Measurements from ENCODE around the gene NCOA3.
"Not testable (repeated sequence)": the region's sequence is repeated elsewhere in the genome, so short reads cannot be mapped to it uniquely, and the experiment has no call there.

The NCOA3 gene

DNA sequence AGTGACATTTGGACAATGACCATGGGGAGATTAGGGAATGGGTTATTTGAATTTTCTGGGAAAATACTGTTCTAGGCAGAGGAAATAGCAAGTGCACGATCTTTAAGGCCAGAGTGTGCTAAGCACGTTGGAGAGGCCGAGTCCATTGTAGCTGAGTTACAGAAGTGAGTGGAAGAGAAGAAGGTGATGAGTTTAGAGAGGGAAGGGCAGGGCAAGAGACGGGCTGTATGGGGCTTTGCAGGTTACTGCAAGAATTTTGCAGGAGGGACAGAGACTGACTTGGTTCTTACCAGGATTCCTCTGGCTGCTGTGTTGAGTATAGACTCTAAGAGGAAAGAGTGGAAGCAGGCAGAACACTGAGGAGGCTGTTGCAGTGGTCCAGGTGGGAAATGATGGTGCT lies 1.1 kb upstream of the NCOA3 start:
- in situ Hi-C loops (cut with HindIII; ENCODE audit: low sequenced_read_pairs), result no loop called here

DNA sequence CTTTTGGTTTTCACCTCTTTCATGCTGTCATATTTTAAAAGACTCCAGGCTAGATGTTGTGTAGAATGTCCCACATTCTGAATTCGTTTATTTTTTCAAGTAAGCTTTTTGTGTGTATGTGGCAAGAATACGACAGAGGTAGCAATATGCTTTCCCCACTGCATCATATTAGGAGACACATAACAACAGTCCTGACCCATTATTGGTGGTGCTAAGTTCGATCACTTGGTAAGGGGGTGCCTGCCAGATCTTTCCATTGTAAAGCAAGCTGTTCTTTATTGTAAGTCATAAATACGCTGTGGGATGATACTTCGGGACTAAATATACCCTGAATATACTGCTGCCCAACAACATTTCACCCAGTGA lies 588 bp upstream of the NCOA3 start:
- in situ Hi-C loops (cut with HindIII; ENCODE audit: low sequenced_read_pairs), result no loop called here

DNA sequence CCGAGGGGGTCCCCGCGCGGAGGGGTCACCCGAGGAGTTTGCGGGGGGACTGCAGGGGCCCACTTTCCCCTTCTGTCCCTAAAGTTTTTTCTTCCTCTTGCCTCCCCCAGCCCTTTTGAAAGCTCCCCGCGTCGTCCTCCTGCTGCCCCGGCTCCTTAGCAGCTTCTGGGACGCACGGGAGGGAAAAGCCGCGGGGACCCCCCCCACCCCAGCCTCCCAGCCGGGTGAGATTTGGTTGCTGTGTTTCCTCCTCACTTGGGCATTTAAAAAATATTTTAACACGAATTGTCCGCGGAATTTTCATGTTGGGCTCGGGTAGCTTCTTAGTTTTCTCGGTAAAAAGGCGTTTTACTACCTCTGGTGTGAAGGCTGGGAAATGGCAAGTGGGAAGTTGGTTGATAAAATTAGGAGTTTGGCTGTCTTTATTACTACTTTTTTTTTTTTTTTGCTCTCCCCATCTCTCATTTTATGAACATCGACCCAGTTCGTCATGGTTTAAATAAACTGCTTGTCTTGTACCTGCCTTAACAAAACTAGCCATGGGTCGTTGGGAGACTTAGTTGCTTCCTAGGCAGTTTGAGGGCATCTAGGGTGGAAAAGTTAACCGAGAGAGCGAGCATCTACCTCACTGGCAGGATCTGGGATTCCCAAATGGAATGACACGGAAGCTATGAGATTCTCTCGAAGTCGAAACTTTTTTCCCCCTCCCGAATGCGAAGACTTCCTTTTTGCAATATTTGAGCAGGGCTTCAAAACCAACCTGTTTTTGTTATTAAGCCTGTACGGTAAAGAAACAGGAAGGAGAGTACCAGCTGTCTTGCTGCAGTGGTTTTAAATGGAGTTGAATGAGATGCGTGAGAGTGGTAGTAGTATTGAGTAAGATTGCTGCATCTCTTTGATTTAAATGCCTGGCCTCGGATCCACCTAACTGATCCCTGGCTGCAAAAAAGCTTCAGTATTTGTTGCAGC lies 868 bp downstream of the NCOA3 start:
- in situ Hi-C loops (cut with HindIII; ENCODE audit: low sequenced_read_pairs), result no loop called here

DNA sequence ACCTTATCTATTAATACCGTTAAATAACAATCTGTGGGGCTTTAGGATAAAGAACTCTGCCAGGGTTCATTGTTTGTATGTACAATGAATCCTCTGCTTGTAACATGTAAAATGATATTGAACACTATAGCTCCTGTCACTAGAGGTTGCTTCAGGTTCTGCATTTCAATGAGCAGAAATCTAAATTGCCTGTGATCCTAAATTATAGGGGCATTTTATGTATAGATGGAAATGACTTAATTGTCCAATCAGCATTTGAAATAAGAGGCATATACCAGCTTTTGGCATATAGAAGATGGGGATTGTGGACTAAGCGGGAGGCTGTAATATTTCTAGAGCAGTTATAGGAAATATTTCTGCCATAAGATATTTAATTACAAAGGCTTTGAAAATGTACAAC lies 2.0 kb downstream of the NCOA3 start:
- in situ Hi-C loops (cut with HindIII; ENCODE audit: low sequenced_read_pairs), result no loop called here

DNA sequence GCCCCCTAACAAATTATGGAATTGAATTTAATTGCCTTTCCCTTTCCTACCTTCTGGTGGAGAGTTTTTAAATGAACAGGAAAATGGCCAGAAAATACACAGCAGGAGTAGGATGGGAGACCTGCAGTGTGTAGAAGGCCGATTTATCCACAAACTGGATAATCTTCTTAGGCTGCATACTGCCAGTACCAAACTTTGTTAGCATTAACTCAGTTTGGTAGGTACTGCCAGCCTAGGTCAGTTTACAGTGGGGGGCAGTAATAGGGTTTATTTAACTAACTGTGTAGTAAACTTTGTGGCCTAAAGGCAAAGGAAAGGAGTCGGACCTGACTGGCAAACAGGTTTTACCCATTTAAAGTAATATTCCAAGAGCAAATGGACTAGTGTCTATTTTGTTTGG lies 4.6 kb downstream of the NCOA3 start:
- in situ Hi-C loops (cut with HindIII; ENCODE audit: low sequenced_read_pairs), result no loop called here

DNA sequence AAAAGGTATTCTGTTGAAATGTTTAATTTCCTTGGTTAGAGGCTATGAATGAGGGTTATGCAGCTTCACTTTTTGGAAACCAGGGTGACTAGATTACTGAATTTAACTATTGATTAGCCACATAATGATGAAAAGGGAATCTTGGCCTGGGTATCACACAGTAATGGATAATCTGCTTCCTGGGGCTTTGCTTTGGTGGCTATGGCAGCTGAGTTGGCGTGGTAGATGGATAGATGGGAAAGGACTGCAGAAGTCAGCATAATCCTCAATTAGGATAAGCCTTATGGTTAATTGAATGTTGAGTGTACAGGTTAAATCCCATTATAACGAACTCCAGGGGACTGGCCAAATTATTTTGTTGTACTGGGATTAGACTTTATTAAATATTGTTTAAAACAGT lies 5.2 kb downstream of the NCOA3 start:
- in situ Hi-C loops (cut with HindIII; ENCODE audit: low sequenced_read_pairs), result no loop called here

DNA sequence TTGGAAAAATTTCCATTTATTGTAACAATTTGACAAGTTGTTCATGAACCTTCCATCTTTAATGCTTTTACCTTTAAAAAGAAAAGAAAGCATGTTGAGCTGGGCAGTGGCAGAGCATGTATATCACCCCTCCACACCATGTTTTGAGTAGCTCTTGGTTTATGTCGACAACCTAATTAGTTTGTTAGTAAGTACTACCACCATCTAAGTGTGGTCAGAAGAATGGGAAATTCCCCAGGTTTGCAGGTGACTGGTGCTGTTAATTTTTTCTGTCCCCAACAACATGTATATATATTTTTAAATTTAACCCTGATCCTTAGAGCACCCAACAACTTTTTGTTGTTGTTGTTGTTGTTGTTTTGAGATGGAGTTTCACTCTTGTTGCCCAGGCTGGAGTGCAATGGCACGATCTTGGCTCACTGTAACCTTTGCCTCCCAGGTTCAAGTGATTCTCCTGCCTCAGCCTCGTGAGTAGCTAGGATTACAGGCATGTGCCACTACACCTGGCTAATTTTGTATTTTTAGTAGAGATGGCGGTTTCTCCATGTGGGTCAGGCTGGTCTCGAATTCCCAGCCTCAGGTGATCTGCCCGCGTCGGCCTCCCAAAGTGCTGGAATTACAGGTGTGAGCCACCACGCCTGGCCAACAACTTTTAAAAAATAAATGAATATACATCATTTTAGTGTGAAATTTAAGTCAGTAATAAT lies 5.7 kb downstream of the NCOA3 start:
- in situ Hi-C loops (cut with HindIII; ENCODE audit: low sequenced_read_pairs), result not testable (repeated sequence)

DNA sequence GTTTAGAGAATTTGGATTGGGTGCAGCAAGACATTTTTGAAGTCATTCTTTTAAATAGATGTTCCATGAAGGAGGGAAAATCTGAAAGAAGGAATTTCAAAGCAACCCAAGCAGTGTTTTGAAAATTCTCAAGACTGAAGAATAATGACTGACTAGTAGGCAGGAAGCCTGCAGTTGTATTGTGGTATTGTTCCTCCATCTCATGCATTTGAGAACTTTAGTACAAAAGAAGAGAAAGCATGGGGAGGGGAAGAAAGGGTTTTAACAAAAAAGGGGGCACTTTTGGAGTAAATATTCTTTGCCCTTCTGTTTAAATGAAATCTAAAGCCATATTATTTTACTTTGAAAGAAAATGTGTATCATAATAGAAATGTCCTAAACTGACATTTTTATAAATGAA lies 6.6 kb downstream of the NCOA3 start:
- in situ Hi-C loops (cut with HindIII; ENCODE audit: low sequenced_read_pairs), result no loop called here

DNA sequence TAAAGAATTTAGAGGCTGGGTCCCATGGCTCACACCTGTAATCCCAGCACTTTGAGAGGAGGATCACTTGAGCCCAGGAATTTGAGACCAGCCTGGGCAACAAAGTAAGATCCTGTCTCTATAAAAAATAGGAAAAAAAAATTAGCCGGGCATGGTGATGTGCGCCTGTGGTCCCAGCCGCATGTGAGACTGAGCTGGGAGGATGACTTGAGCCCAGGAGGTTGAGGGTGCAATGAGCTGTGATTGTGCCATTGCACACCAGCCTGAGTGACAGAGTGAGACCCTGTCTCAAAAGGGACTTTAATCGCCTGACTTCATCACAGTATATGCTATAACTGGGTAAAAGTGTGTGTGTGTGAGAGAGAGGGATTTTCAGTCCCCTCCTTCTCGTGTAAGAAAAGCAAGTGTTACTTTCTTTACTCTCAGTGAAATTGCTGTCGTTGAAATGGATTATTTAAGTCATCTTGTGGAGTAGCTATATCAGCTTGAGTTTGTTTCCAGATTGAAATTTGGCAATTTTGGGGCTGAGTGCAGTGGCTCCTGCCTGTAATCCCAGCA lies 7.5 kb downstream of the NCOA3 start:
- in situ Hi-C loops (cut with HindIII; ENCODE audit: low sequenced_read_pairs), result no loop called here

DNA sequence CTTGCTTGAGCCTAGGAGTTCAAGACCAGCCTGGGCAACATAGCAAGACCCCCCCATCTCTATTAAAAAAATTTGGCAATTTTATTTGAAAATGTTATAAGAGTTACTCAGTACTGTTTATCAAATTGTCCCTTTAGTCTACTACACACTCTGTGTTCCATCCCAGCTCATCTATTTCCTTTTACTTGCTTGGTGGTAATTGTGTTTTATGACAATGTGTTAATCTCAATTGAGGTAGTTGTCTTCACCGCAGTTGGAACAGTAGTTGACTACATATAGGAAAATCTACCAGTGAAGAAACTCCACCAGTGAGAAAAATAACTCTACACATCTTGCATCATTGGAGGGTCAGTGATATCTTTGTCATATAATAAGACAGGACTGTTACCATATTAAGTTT lies 8.0 kb downstream of the NCOA3 start:
- in situ Hi-C loops (cut with HindIII; ENCODE audit: low sequenced_read_pairs), result no loop called here

DNA sequence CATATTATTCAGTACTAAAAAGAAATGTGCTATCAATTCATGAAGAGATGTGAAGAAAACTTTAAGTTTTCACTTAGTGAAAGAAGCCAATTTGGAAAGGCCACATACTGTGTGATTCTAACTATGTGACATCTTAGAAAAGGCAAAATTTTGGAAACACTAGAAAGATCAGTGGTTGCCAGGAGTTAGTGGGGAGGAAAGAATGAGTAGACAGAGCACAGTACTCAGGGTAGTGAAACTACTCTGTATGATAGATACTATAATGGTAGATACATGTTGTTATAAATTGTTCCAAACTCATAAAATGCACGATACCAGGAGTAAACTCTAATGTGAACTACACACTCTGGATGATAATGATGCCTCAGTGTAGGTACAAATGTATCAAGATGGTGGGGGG lies 14.2 kb downstream of the NCOA3 start:
- in situ Hi-C loops (cut with HindIII; ENCODE audit: low sequenced_read_pairs), result no loop called here

DNA sequence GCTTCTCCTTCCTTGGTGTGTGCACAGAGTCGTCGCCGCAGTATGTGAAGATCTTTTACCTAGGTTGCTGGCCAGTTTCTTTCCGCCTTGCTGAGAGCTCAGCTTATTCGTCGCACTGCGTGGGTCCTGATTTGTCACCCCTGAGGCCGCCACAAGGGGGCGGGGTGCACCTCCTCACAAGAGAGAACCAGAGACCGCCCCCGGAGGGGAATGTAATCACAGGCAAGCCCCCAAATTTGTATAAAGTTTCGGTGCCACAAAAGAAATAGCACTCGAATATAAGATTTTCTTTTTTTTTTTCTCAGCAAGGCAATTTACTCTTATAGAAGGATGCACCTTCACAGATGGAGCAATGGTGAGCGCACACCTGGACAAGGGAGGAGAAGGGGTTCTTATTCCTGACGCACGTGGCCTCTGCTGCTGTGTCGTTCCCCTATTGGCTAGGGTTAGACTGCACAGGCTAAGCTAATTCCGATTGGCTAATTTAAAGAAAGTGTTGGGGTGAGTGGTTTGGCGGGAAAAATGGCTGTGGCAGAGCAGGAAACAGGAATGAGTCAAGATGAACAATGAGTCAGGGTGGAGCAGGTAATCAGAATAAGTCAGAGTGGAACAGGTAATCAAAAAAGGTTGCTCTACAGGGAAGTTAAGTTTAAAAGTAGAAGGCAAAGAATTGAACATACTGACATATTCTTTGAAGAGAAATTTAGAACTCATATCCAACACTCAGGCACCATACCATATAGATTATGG lies 19.5 kb downstream of the NCOA3 start:
- in situ Hi-C loops (cut with HindIII; ENCODE audit: low sequenced_read_pairs), result no loop called here

DNA sequence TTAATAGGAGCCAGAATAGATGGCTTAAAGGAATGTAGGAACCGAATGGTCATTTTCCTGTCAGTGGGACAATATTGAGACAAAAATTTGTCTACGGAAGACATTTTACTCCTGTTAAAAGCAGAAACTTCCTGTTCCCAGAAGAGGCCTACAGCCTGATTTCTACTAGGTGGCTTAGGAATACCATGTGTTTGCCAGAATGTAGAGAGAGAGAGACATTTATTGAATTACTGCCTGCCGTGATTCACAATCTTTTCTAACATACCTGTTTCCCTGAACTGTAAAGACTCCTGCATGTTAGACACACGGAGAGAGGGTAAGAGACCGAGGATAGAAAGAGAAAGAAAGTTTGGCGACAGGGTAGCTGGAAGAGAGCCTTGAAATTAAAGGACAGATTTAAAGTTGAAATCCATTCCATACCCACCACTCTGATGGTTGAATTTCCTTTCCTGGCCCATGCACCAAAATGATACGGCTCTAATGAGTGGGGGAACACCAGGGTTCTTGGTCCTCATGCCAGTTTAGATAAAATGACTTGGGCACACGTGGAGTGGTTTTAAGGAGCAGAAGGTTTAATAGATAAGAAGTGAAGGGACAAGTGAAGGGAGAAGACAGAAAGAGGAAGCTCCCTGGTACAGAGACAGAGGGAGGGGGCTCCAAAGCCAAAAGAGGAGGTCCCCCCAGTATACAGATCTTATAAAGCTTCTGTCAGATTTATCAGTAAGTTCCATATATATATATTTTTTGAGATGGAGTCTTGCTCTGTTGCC lies 22.5 kb downstream of the NCOA3 start:
- in situ Hi-C loops (cut with HindIII; ENCODE audit: low sequenced_read_pairs), result no loop called here

DNA sequence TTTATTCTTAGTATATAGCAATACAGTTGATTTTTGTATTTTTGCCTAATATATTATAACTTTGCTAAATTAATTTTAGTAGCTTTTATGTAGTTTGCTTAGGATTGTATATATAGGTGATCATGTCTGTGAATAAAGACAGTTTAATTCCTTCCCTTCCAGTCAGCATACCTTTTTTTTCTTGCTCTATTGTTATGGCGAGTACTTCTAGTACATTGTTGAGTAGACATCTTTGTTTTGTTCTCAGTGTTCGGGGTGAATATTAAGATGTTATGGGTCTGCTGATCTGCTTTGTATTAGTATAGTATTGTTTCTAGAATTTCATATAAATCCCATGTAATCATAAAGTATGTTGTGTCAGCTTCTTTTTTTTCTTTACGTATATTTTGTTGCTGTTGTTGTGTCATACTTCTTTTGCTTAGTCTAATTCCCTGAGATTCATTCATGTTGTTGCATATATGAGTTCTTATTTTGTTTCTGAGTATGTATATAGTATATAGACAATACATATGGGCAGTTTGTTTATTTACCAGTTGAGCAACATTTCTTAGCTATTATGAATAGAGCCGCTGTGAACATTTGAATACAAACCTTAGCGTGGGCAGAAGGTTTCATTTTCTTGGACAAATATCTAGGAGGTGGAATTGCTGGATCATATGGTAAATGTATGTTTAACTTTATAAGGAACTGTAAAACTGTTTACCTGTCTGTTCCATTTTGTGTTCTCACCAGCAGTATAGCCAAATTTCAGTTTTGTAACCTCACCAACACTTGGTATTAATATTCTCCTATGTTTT lies 25.5 kb downstream of the NCOA3 start:
- in situ Hi-C loops (cut with HindIII; ENCODE audit: low sequenced_read_pairs), result no loop called here

DNA sequence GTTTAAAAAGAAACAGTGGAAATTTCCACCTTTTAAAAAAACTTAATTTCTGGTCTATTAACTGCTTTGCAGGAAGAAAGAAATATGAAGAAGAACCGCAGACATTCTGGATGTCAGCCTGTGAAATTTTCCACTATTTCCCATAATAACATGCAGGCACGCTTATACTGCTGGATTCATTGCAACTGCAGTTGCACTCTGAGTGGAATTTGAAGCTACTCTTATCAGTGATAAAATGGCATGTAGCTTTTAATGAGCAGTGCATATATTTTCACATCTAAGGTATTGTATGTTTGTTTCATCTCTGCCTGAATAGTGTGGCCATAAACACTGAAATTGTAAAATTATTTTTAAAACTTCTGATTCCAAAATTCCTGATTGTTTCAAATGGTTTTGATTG lies 28.2 kb downstream of the NCOA3 start:
- in situ Hi-C loops (cut with HindIII; ENCODE audit: low sequenced_read_pairs), result no loop called here

DNA sequence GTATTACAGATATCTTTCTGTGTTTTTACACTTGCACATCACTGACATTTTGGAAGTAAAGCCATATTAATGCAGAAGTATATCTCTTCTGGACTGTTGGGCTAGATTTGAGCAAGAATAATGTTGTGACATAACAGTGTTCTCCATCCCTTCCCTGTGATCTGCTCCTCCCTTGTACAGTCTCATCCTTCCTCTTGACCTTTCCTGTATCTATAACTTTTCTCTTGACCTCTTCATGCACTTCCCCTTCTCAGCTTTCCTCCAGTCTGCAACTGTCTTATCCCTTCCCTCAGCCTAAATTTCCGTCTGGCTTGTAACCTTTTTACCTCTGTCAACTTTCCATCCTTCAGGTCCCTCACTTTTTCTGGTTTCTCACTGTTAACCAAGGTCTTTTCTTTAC lies 29.8 kb downstream of the NCOA3 start:
- in situ Hi-C loops (cut with HindIII; ENCODE audit: low sequenced_read_pairs), result no loop called here

DNA sequence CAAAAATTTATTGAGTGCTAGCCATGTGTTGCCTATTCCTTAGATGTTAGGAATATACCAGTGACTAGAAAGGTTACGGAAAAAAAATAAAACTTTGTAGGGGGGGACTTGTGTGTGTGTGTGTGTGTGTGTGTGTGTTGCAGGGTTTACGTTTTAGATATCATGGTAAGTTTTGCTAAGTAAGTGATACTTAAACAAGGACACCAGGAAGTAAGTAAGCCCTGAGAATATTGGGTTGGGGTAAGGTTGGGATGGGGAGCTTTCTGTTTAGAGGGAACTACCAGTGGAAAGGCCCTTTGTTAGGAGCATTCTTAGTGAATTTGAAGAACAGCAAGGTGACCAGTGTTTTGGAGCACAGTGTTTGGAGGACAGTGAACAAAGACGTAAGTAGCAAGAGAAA lies 30.3 kb downstream of the NCOA3 start:
- in situ Hi-C loops (cut with HindIII; ENCODE audit: low sequenced_read_pairs), result no loop called here

DNA sequence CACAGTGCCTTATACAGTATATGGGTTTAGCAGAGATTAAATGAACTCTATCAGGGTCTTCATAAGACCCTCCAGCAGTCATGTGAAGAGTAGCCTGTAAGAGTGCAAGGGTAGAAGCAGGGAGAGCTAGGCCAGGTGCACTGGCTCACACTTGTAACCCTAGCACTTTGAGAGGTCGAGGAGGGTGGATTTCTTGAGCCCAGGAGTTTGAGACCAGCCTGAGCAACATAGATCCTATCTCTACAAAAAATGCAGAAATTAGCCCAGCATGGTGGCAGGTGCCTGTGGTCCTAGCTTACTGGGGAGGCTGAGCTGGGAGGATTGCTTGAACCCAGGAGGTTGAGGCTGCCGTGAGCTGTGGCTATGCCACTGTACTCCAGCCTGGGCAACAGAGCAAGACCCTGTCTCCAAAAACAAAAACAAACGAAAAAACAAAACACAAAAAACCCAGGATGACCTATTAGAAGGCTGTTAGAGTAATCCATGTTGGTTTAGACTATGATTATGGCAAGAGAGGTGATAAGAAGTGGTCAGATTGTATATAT lies 31.9 kb downstream of the NCOA3 start:
- in situ Hi-C loops (cut with HindIII; ENCODE audit: low sequenced_read_pairs), result no loop called here

DNA sequence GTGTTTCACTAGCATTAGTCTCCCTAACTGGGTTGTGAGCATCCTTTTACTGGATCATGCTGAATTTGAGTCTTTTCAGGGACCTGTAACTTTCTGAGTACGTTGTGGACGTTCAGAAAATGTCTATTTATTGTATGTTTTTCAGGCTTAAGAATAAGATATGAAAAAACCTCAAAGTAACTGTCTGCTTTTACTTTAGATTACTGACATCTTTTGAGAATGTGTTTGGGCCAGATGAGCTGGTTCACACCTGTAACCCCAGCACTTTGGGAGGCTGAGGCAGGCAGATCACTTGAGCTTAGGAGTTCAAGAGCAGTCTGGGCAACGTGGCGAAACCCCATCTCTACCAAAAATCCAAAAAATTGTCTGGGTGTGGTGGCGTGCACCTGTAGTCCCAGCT lies 32.7 kb downstream of the NCOA3 start:
- in situ Hi-C loops (cut with HindIII; ENCODE audit: low sequenced_read_pairs), result no loop called here

DNA sequence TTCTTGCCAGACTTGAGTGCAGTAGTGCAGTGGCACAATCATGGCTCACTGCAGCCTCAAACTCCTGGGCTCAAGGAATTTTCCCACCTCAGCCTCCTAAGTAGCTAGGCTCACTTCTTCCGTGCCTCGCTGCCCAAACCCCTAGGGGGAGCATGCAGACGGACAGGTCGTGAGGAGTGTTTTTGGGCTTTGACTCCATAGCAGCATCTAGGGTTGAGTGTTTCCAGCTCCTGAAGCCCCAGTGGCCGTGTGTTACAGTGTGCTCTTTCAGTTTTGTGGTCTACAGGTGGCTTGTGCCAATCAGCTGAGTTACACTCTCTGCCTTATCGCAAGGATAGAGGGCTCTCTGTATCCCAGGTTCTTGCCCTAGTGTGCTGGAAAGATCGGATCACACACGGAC lies 33.4 kb downstream of the NCOA3 start:
- in situ Hi-C loops (cut with HindIII; ENCODE audit: low sequenced_read_pairs), result no loop called here
